Peyer's patch (tissue), 4 donors: ENCODE measurements around the gene CAV3.

Experiments used
- CTCF ChIP-seq, 6 experiments: fragments of 450-650 bp in 4 of 6; fragments of 200-600 bp in 2 of 6; sonication (generic) in 1 of 6; IDR thresholded peaks; one replicate each; pipeline ENCODE4 v1.5.1; 2017 to 2019; ENCODE audit warnings: antibody characterized with exemption in 6 of 6, mild to moderate bottlenecking in 3 of 6, moderate library complexity in 1 of 6
- POLR2A ChIP-seq, 2 donors: fragments of 450-650 bp; IDR thresholded peaks; one replicate each; pipeline ENCODE4 v1.5.1; 2017; ENCODE audit warnings: antibody characterized with exemption in 2 of 2, mild to moderate bottlenecking in 2 of 2, moderate library complexity in 2 of 2

DNA sequence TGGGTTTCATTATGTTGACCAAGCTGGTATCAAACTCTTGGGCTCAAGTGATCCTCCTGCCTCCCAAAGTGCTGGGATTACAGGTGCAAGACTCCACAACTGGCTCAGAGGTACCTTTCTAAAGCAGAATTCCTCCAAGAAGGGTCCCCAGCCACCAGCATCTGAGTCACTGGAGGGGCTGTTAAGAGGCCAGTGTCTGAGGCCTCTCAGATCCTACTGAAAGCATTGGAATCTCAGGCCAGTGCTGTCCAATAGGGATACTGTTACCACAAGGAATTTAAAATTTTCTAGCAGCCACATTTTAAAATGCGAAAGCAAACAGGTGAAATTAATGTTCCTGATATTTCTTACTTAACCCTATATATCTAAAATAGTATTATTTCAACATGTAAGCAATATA, 1.3 kb downstream of the CAV3 start:
- TF ChIP-seq POLR2A (IDR thresholded peaks at IDR 0.05) (no peak), CTCF (IDR thresholded peaks at IDR 0.05) (no peak)
